Activated CD8-positive, alpha-beta memory T cell treated with anti-CD3 and anti-CD28 coated beads, Interleukin-2, amount 10 ng/mL, durations not matched to agents 7 days and 5 days (primary cell): ENCODE results near the gene CENPT. TPM values are rescaled to one million over a fixed set of nuclear protein-coding genes. Genes with fewer than 3 reads are reported as not detected.
A peak's percentile ranks its signal among the peaks of the same experiment; 100 is the strongest.

Experiments used
- ATAC-seq: fragments of 150-1000 bp; cut with Tn5 transposase; one replicate; pipeline ENCODE4 v1.10.0; 2021; ENCODE audit warnings: moderate library complexity
- CTCF ChIA-PET: fragments of 350-600 bp; sonication (Branson Sonifier 250); formaldehyde crosslinking; loops from one replicate; lab custom pipeline; 2021; ENCODE audit warnings: antibody characterized with exemption; lab: Charles Lee
- DNase-seq: peaks from one replicate; pipeline ENCODE4 v3.0.0-alpha.2; 2020
- H3K27ac Mint-ChIP-seq: one replicate; pipeline ENCODE4 v1.8.0; 2021; ENCODE audit warnings: mild to moderate bottlenecking, mixed read lengths
- H3K27me3 Mint-ChIP-seq: one replicate; pipeline ENCODE4 v1.8.0; 2021; ENCODE audit warnings: mixed read lengths
- H3K36me3 Mint-ChIP-seq: one replicate; pipeline ENCODE4 v1.8.0; 2021; ENCODE audit warnings: mild to moderate bottlenecking, mixed read lengths
- H3K4me1 Mint-ChIP-seq: one replicate; pipeline ENCODE4 v1.8.0; 2021; ENCODE audit warnings: mixed read lengths
- H3K4me3 Mint-ChIP-seq: one replicate; pipeline ENCODE4 v1.8.0; 2021; ENCODE audit warnings: mild to moderate bottlenecking, moderate library complexity, mixed read lengths
- H3K9me3 Mint-ChIP-seq: one replicate; pipeline ENCODE4 v1.8.0; 2022; ENCODE audit warnings: low read depth, mixed read lengths
- total RNA-seq, 2 experiments: library from RNA; stranded (reverse); gene quantifications; one replicate each; pipeline ENCODE4 v1.2.3, GENCODE V29; 2021

CENPT gene
- total RNA-seq, 2 experiments from 2014 or later: 61.8 to 69.3 TPM

GRCh38 chr16:67814567-67814966 is 32.9 kb downstream of the CENPT start:
- no peak for DNase-seq
- no peak for ATAC-seq
- no peaks in the 10 kb centered on the region for H3K9me3 Mint-ChIP-seq
- CTCF ChIA-PET: interaction anchor here (0.7 to 4.6 kb wide), 12 partner anchors 12 to 495 kb away, joined by 3 to 71 read pairs (median 20); partner anchors contain the start of genes CARMIL2, GFOD2, NRN1L and PSMB10
- H3K4me3 Mint-ChIP-seq: no peak overlapping the region
- H3K36me3 Mint-ChIP-seq: no peaks in the 10 kb centered on the region
- no peak overlapping the region for H3K27ac Mint-ChIP-seq
- H3K27me3 Mint-ChIP-seq: peaks cover 5% of the 10 kb centered on the region
- peaks cover 5% of the 10 kb centered on the region for H3K4me1 Mint-ChIP-seq

GRCh38 chr16:67811899-67812298 is 35.6 kb downstream of the CENPT start:
- H3K4me1 Mint-ChIP-seq: peaks cover 11% of the 10 kb centered on the region
- DNase-seq: no peak
- CTCF ChIA-PET: interaction anchor here (2.1 kb wide), 1 partner anchor 70 kb away, joined by 4 read pairs; no protein-coding TSS in a partner anchor
- H3K9me3 Mint-ChIP-seq: no peaks in the 10 kb centered on the region
- no peak overlapping the region for H3K27ac Mint-ChIP-seq
- no peak for ATAC-seq
- no peak overlapping the region for H3K4me3 Mint-ChIP-seq
- no peaks in the 10 kb centered on the region for H3K36me3 Mint-ChIP-seq
- peaks cover 5% of the 10 kb centered on the region for H3K27me3 Mint-ChIP-seq

- peak overlapping the region; percentile 92 for H3K4me3 Mint-ChIP-seq
- peaks cover 5% of the 10 kb centered on the region for H3K27me3 Mint-ChIP-seq
- CTCF ChIA-PET: interaction anchor here (0.6 to 3.1 kb wide), 14 partner anchors 9 to 286 kb away, joined by 3 to 60 read pairs (median 4); partner anchors contain the start of gene NUTF2
- DNase-seq (no peak), ATAC-seq (no peak)
- H3K4me1 Mint-ChIP-seq: peaks cover 37% of the 10 kb centered on the region
- peaks cover 21% of the 10 kb centered on the region for H3K36me3 Mint-ChIP-seq
- peak overlapping the region; percentile 46 for H3K27ac Mint-ChIP-seq
- no peaks in the 10 kb centered on the region for H3K9me3 Mint-ChIP-seq
Measured at GRCh38 chr16:67807148-67807682, 40.3 kb downstream of the CENPT start.

- CTCF ChIA-PET: interaction anchor here (0.6 to 3.1 kb wide), 14 partner anchors 10 to 285 kb away, joined by 3 to 60 read pairs (median 4); partner anchors contain the start of gene NUTF2
- peaks cover 27% of the 10 kb centered on the region for H3K36me3 Mint-ChIP-seq
Measured at GRCh38 chr16:67806428-67807147, 40.9 kb downstream of the CENPT start, which contains the start of the genes RANBP10 and TSNAXIP1. Gene RANBP10 (minus strand): TSS chr16:67806560. CDS start chr16:67806536, 24 bp downstream. Gene TSNAXIP1 (plus strand): TSS chr16:67806889. CDS start chr16:67807150, 261 bp downstream.

GRCh38 chr16:67805718-67806427 is 41.6 kb downstream of the CENPT start:
- peak overlapping the region; percentile 92 for H3K4me3 Mint-ChIP-seq
- H3K4me1 Mint-ChIP-seq: peaks cover 50% of the 10 kb centered on the region
- H3K36me3 Mint-ChIP-seq: peaks cover 31% of the 10 kb centered on the region
- no peak for DNase-seq
- CTCF ChIA-PET: interaction anchor here (0.8 to 3.1 kb wide), 11 partner anchors 9 to 284 kb away, joined by 3 to 60 read pairs (median 4); partner anchors contain the start of gene NUTF2
- H3K9me3 Mint-ChIP-seq: no peaks in the 10 kb centered on the region
- no peaks in the 10 kb centered on the region for H3K27me3 Mint-ChIP-seq
- H3K27ac Mint-ChIP-seq: peak overlapping the region; percentile 89
- ATAC-seq: no peak

More at GRCh38 chr16:67806428-67807147, 40.9 kb downstream of the CENPT start, which contains the start of the genes RANBP10 and TSNAXIP1:
- Mint-ChIP-seq H3K4me1 (peaks cover 44% of the 10 kb centered on the region), H3K9me3 (no peaks in the 10 kb centered on the region), H3K4me3 (peak within 1 kb of the TSS; percentile 92), H3K27ac (peak within 1 kb of the TSS; percentile 89), H3K27me3 (peaks cover under 1% of the 10 kb centered on the region)
- ATAC-seq (peak; percentile 95), DNase-seq (peak; percentile 99)

GRCh38 chr16:67804853-67805542 is 42.5 kb downstream of the CENPT start:
- Mint-ChIP-seq H3K4me3 (peak overlapping the region; percentile 92), H3K36me3 (peaks cover 31% of the 10 kb centered on the region), H3K27me3 (no peaks in the 10 kb centered on the region), H3K27ac (peak overlapping the region; percentile 89), H3K9me3 (no peaks in the 10 kb centered on the region), H3K4me1 (peaks cover 55% of the 10 kb centered on the region)
- no peak for ATAC-seq
- CTCF ChIA-PET: interaction anchor here (0.6 to 5.3 kb wide), 3 partner anchors 11 to 99 kb away, joined by 3 to 54 read pairs (median 4); no protein-coding TSS in a partner anchor
- no peak for DNase-seq

- DNase-seq (no peak), ATAC-seq (no peak)
- Mint-ChIP-seq H3K27me3 (no peaks in the 10 kb centered on the region), H3K4me1 (peaks cover 59% of the 10 kb centered on the region), H3K27ac (peak overlapping the region; percentile 47), H3K4me3 (no peak overlapping the region), H3K36me3 (peaks cover 38% of the 10 kb centered on the region), H3K9me3 (no peaks in the 10 kb centered on the region)
- CTCF ChIA-PET: interaction anchor here (0.7 to 5.3 kb wide), 5 partner anchors 12 to 283 kb away, joined by 3 to 54 read pairs (median 3); no protein-coding TSS in a partner anchor
Measured at GRCh38 chr16:67803894-67804293, 43.6 kb downstream of the CENPT start.

- Mint-ChIP-seq H3K4me1 (peaks cover 53% of the 10 kb centered on the region), H3K9me3 (no peaks in the 10 kb centered on the region), H3K27me3 (no peaks in the 10 kb centered on the region), H3K36me3 (peaks cover 43% of the 10 kb centered on the region), H3K27ac (peak overlapping the region; percentile 82), H3K4me3 (peak overlapping the region; percentile 26)
- CTCF ChIA-PET: interaction anchor here (0.8 to 5.3 kb wide), 7 partner anchors 11 to 281 kb away, joined by 3 to 54 read pairs (median 4); no protein-coding TSS in a partner anchor
- ATAC-seq (no peak), DNase-seq (peak; percentile 76)
Measured at GRCh38 chr16:67801883-67802282, 45.6 kb downstream of the CENPT start.

GRCh38 chr16:67801241-67801640 is 46.3 kb downstream of the CENPT start:
- ATAC-seq (no peak), DNase-seq (no peak)
- Mint-ChIP-seq H3K27me3 (no peaks in the 10 kb centered on the region), H3K4me3 (no peak overlapping the region), H3K27ac (peak overlapping the region; percentile 82), H3K36me3 (peaks cover 43% of the 10 kb centered on the region), H3K9me3 (no peaks in the 10 kb centered on the region), H3K4me1 (peaks cover 54% of the 10 kb centered on the region)
- CTCF ChIA-PET: interaction anchor here (0.9 to 5.3 kb wide), 6 partner anchors 12 to 281 kb away, joined by 3 to 54 read pairs (median 4); no protein-coding TSS in a partner anchor

- Mint-ChIP-seq H3K27me3 (no peaks in the 10 kb centered on the region), H3K27ac (peak overlapping the region; percentile 45), H3K9me3 (no peaks in the 10 kb centered on the region), H3K4me3 (no peak overlapping the region), H3K36me3 (peaks cover 43% of the 10 kb centered on the region), H3K4me1 (peaks cover 50% of the 10 kb centered on the region)
- CTCF ChIA-PET: interaction anchor here (0.7 to 5.3 kb wide), 4 partner anchors 13 to 280 kb away, joined by 4 to 54 read pairs (median 5); no protein-coding TSS in a partner anchor
- no peak for DNase-seq
- no peak for ATAC-seq
Measured at GRCh38 chr16:67800338-67800926, 47.1 kb downstream of the CENPT start.

- Mint-ChIP-seq H3K4me1 (peaks cover 13% of the 10 kb centered on the region), H3K4me3 (no peak overlapping the region), H3K27me3 (no peaks in the 10 kb centered on the region), H3K27ac (no peak overlapping the region), H3K36me3 (peaks cover 13% of the 10 kb centered on the region), H3K9me3 (no peaks in the 10 kb centered on the region)
- DNase-seq: no peak
- CTCF ChIA-PET: interaction anchor here (0.5 to 2.3 kb wide), 6 partner anchors 9 to 660 kb away, joined by 3 to 8 read pairs (median 3); partner anchors contain the start of genes RANBP10 and TSNAXIP1
- no peak for ATAC-seq
Measured at GRCh38 chr16:67796099-67796718, 51.3 kb downstream of the CENPT start.
